Left hindlimb (tissue), 1 donor: Measurements from ENCODE around the gene CENPI.
"Not testable (repeated sequence)": the region's sequence is repeated elsewhere in the genome, so short reads cannot be mapped to it uniquely, and the experiment has no call there.

Source experiments
- DNase-seq: peaks from one replicate; pipeline ENCODE4 v3.0.0-alpha.2; 2018

The CENPI gene

GRCh38 chrX:101097546-101098453, at the start of gene CENPI:
Gene CENPI (plus strand): TSS chrX:101098204. CDS start chrX:101101071, 2,867 bp downstream.
- DNase-seq: peak; percentile 95

DNA sequence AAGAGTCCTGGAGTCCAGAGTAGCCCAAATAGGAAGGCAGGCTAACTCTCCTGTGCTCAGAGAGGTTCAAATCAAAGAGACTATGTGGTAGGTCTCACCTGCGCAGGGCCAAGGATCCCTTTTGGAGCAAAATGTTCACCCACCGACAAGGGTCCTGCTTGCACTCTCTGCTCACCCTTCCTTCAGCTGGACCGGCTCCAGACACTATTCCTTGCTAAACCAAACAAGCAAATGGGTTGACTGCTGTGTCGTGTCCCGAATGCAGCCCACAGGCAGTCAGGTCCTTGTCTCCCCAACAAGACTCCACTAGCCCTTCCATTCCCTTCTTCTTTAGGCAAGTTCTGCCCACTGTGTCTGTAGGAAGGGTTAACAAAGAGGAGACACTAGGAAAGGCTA, 46.9 kb upstream of the CENPI start:
- DNase-seq: no peak

- peak; percentile 77 for DNase-seq
These were observed 46.3 kb upstream of the CENPI start, which contains the start of gene TRMT2B for GRCh38 chrX:101051549-101052302. Gene TRMT2B (minus strand): TSS chrX:101052111. CDS start chrX:101042289, 9,822 bp downstream.

DNA sequence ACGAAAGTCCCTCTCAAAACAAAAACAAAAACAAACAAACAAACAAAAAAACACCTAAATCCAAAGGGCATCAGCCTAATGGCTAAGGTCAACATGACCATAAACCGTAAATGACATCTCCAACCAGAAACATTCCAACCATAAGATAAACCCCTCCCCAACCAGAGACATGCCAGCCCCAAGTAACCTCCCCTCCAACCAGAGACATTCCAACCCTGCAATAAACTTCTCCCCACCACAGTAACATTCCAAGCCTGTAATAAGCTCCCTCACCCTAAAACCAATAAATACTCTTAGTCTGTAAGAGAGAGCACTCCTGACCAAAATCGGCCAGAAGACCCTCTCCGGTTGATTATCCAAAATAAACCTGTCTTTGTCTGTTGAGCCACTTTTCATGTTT, 41.5 kb upstream of the CENPI start:
- not testable (repeated sequence) for DNase-seq

DNA sequence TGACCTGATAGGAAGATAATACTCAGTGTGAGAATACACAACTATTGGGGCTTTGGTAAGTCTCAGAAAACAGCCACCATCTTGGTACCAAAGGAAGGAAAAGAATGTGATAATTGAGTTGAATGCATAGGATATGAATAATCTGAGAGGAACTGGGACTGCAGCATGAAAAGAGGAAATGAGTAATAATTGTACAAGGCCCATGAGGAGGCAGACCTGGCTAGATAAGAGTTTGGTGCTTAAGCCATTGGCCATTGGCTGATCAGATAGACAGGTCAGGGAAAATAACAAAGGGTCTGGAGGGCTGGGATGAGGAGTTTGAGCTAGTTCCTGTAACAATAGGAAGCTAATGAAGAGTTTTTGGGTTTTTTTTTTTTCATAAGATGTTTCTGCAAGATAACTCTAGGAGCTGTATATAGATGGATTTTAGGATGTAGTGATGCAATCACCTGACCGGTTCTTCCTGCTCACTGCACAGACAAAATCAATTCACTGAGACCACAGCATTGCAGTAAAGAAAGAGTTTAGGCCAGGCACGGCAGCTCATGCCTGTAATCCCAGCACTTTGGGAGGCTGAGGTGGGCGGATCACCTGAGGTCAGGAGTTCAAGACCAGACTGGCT, 40.8 kb upstream of the CENPI start:
- no peak for DNase-seq

- no peak for DNase-seq
These were observed 35.8 kb upstream of the CENPI start for GRCh38 chrX:101062176-101062575.

DNA sequence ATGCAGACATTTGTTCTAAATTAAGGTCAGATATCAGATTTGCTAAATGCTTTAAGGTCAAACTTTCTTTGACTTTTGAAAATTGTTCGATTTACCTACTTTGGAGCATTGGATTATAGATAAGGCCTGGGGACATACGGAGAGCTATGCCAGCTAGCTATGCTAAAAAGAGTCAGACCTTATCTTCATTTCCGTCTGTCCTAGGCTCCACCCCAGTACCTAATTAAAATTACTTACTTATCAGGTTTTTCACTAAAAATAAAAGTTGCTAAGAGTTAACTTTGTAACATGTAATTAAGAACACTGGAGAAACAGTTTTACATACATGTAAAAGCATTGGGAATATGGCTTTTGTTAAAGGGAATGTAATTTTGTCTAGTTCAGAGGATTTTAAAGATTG, 26.4 kb upstream of the CENPI start:
- DNase-seq: no peak

DNA sequence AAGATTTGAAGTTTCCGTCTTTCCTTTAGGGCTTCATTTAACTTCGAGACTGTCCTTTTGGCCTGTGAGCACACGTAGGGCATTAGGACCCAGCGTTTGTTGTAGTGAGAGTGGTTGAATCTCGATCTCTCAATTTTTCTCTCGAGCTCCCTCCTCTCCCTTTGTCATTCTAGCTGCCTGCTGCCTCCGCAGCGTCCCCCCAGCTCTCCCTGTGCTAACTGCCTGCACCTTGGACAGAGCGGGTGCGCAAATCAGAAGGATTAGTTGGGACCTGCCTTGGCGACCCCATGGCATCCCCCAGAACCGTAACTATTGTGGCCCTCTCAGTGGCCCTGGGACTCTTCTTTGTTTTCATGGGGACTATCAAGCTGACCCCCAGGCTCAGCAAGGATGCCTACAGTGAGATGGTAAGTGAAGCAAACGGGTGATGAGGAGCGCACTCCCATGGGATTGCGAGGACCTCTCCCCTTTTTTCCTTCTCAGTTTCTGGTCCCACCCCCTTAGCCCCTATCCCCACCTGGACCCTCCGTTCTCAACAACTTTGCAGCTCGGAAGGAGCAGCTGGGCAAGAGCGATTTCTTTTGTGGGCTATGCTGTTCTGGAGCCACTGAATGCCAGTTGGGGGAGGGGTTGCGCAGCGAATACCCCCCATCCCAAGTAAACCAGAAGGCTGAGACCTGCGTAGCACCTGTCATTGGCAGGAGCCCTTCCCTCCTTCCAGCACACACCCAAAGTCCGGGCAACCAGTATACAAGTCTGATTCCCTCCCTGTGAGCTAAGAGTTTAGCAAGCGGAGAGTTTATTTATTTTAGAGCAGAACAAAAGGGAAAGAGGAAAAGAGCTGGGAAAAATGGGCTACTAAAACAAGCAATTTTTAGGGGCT, 19.0 kb upstream of the CENPI start, which contains the start of gene TMEM35A:
TMEM35A (plus strand) TSS at position 164 of the 883 bp plus-strand sequence; CDS start at position 288, 124 bp downstream.
- DNase-seq: peak; percentile 22

DNA sequence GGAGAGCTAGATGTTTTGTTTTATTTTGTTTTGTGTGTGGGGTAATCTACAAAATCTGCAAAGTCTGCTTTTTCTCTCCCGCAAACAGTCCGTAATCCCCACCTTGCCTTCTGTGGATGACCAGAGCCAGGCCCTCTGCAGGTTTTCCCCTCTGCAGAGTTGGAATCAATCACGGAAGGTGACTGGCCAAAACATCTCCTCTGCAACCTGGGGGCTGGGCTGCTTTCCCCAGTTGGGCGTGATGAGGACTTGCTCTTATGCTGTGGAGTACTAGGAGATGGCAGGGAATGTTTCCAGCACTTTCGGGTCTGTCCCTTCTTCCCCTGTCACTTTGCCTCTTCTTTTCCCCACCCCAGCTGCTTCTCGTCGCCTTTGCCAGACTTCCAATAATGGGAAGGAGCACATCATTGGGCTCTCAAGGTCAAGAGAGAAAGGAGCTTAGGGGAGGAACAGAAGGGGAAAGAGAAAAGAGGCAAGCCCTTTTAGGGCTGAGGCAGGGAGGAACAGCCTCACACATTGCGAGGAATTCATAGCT, 18.2 kb upstream of the CENPI start:
- DNase-seq: no peak

DNA sequence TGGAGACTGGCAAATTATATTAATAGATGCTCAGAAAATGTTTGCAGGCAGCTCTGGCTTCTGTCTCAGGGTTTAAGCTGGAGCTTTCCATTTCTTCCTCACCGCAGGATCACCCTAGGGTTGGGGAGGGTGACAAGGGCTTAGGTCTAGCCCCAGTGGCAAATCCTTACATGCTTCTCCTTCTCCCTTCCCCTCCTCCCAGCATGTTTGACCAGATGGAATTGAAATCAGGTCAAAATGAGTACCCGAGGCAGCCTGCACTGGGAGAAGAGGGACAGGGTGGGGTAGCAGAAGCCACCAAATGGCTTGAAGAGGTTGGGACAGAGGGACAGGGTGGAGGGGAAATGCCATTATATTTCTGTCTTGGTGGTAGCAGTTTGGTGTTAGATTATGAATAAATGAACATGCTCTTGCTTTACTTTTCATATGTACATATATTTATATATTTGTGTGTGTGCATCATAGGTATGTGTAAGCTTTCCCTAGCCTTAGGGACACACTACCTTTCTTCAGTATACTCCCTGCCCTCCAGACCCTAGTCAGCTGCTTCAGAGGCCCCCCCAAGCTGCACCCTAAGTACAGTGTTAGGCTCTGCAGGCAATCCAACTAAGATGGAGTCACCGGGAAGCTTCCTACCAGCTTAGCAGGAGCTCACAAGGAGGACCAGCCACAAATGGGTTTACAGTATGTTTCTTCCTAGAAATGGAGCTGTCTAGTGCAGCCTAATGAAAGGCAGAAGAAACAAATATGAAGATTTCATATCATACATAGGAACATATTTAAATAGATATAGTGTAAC, 17.5 kb upstream of the CENPI start:
- no peak for DNase-seq

DNA sequence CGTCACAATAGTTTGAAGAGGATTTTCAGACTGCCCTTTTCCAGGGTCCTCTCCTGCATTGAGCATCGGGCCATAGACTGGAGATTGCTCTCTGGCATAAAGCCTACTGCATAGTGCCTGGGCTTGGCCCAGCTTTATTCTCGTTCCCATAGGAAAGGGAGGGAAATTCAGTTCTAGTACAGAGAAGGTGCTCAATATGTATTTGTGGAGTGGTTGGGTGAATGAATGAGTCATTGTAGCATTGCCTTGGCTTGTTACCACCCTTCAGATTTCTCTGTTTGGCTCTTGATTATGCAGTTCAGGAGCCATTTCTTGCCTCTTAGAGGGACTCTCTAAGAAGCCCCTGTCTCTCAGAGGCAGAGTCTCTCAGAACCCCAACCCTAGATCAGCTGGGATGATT, 16.8 kb upstream of the CENPI start:
- no peak for DNase-seq

- DNase-seq: no peak
These were observed 6.2 kb upstream of the CENPI start for GRCh38 chrX:101091817-101092216.

GRCh38 chrX:101108284-101108683, 10.3 kb downstream of the CENPI start:
- DNase-seq: no peak

GRCh38 chrX:101117701-101118100, 19.7 kb downstream of the CENPI start:
- no peak for DNase-seq

- DNase-seq: no peak
These were observed 38.2 kb downstream of the CENPI start for GRCh38 chrX:101136235-101136634.
